Activated gamma-delta T cell treated with Interleukin-2 at 50 U/mL for 16 hours (primary cell): ENCODE measurements around the gene MTFP1.
A peak's percentile ranks its signal among the peaks of the same experiment; 100 is the strongest.
"Not testable (repeated sequence)": the region's sequence is repeated elsewhere in the genome, so short reads cannot be mapped to it uniquely, and the experiment has no call there.

Experiments used
- DNase-seq: peaks from one replicate; pipeline ENCODE4 v3.0.0-alpha.2; 2020

Gene MTFP1

DNA sequence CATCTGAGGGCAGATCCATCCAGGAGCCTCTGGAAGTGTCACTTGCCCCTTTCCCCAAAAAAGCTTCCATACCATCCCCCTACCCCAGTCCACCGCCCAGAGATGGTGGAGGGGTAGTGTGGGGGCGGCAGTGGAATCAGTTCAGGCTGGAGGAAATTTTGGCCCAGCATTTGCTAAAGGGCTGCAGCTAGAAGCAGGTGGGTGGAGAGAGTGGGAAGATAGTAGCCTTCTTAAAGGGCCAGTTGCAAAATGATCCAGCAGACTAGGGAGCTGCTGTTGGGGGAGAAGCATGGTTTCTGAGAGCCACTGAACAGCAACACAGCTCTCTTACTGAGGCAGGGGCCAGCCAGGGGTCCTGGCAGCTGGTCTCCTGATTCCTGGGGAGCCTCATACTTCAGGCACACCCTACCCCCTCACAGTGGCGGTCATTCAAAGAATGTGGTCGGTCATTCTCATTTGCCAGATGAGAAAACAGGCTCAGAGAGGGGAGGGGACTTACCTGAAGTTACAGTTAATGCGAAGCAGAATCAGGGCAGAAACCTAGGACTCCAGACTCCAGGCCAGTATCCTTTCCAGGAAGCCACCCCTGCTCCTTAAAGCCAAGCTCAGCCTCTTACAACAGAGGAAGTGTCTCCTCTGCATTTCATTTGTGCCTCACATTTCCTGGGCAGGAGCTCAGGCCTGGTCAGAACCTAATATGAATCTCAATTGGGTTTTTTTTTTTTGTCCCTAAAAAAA is 23.4 kb upstream of the MTFP1 start:
- DNase-seq = no peak

DNA sequence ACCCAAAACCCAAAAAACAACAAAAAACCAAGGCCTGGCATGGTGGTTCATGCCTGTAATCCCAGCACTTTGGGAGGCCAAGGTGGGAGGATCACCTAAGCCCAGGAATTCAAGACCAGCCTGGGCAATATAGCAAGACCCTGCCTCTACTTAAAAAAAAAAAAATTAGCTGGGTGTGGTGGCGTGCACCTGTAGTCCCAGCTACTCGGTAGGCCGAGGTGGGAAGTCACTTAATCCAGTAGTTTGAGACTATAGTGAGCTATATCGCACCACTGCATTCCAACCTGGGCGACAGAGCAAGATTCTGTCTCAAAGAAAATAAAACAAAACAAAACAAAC is 22.8 kb upstream of the MTFP1 start:
- not testable (repeated sequence) for DNase-seq

DNA sequence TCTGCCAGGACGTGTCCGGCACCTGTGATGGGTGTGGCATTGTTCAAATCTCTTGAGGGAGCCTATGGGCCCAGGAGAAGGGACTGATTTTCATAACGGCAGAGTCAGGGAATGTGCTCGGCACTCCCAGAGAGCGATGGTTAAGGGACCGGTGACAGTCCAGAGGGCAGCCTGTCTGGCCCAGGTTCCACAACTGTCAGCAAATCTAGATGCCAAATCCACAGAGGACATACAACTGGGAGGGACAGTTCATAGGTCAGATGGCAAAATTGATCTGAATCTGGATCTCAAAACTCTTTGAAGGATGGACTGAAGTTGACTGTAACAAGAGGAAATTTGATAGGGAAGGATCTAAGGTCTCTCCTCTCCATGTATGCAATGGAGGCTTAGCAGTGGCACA is 21.3 kb upstream of the MTFP1 start:
- no peak for DNase-seq

DNA sequence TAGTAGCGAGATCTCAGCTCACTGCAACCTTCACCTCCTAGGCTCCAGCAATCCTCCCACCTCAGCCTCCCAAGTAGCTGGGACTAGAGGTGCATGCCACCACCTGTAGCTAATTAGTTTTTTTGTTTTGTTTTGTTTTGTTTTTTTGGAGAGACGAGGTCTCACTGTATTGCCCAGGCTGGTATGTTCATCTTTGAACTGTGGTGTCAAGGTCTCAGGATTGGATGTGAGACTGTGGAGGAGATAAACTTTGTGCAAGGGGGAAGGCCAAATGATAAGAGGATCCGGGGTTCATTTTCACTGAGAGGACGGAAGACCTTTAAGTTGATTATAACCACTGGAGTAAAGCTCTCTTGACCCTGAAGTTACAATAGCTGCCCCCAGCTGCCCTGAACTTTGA is 19.8 kb upstream of the MTFP1 start:
- DNase-seq = no peak

DNA sequence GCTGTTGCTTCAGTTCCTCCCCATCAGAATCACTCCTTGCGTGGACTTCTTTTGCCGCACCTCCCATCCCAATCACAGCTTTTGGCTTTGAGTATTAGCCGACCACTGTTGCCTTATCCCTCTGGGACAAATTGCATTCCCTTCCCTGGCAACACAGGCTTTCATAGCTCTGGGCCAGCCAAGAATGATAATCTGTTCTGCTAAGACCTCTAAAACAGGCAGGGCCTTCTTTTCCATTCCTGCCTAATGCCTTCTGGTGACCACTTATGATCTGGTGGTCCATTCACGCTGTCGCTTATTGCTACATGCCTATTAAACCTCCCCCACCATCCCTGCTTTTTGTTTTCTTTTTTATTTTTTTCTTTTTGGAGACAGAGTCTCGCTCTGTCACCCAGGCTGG is 19.2 kb upstream of the MTFP1 start:
- DNase-seq = no peak

DNA sequence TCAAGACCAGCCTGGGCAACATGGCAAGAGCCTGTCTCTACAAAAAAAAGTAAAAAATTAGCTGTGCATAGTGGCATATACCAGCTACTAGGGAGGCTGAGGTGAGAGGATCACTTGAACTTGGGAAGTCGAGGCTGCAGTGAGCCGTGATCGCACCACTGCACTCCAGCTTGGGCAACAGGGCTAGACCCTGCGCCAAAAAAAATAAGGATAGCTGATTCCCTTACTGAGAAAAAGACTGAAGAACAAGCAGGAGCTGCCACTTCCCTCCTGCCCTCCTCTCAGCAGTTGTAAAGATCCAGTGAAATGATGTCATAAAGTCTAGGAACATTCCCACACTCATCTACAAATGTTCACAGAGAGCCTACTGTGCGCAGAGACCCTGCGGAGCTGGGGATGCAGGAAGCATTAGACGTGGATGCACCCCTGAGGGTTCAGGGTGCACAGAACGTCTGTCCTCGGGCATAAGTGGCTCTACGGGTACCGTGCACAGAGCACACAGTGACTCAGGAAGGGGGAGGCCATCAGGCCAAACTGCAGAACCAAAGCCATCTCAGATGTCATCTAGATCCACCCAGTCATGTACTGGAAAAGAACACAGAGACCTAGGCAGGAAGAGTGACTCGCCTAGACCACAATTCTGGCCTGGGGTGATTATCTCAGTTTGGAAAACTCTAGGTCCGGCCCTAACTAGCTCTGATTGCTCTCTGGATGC is 17.0 kb upstream of the MTFP1 start:
- no peak for DNase-seq

DNA sequence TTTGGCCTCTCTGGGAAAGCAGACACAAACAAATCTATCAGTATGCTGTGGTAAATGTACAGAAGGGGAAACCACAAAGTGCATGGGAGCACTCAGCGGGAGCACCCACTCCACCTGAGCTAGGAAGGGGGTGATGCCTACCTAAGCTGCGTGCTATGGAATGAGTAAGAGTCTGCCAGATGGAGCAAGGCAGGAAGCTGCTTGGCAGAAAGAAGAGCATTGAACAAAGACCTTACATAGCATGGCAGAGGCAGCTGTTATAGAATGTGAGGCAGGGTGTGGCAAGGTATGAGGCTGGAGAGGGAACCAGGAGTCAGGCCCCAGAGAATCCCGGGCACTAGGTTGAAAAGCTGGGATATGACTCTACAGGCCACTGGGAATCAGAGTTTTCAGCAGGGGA is 13.8 kb upstream of the MTFP1 start:
- no peak for DNase-seq

DNA sequence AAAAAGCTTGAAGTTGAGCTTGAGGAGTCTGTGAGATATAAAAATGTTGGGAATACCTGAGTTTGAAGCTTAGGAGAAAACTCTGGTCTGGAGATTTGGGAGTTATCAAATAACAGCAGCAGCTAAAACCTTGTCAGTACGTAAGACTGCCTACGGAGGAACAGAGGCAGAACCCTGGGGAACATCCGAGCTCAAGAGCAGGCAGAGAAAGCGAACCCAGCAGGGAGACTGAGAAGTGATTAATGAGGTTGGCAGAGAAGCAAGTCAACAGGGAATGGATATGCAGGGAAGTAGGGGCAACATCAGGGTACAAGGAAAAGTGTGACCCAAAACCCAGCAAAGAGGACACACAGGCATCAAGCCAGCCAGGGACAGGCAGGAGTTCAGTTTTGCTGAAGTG is 12.6 kb upstream of the MTFP1 start:
- DNase-seq = no peak

DNA sequence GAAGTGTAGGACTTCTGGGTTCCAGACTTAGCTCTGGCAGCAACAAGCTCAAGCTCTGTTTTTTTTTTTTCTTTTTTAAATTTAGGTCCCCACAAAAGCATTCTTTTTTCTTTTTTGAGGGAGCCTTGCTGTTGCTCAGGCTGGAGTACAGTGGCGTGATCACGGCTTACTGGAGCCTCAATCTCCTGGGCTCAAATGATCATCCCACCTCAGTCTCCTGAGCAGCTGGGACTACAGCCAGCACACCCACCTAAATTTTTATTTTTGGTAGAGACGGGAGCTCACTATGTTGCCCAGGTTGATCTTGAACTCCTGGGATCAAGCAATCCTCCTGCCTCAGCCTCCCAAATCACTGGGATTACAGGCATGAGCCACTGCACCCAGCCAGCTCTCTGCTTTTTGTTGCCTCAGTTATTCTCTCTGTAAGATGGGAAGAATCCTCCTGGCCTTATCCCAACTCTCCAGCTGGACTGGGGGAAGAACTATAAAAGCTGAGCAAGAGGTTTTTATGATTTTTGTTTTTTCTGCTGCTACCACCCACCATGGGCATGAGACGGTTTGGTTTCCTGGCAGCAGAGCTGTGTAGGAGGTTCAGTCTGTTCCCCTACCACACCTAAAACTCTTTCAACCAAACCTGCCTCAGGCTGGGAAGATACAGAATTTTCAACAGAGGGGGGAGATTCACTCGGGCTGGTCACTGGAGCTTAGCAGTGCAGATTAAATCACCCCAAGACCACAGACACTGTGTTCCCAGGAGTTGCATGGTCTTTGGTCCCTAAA is 11.6 kb upstream of the MTFP1 start:
- no peak for DNase-seq

DNA sequence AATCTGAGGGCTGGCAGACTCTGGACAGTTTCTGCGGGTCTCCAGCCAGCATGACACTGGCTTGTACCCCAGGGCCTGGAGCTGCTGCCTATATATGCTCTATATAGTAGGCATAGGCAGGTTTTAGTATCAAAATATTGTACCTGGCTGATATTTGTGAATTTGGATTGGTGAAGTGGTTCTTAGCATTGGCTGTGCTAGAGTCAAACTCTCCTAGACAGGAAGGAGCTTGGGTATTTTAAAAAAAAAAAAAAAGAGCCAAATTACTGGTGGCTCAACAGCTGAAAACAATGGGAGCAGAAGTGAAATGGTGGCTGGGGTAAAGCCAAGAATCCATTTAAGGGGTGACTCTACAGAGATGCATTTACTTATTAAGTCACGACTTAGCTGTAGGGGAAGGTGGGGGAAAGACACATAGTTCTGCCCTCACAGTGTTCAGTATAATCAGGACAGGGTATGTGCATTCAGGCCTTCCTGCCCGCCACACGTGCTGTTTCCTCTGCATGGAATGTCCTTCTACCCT is 11.0 kb upstream of the MTFP1 start:
- no peak for DNase-seq

DNA sequence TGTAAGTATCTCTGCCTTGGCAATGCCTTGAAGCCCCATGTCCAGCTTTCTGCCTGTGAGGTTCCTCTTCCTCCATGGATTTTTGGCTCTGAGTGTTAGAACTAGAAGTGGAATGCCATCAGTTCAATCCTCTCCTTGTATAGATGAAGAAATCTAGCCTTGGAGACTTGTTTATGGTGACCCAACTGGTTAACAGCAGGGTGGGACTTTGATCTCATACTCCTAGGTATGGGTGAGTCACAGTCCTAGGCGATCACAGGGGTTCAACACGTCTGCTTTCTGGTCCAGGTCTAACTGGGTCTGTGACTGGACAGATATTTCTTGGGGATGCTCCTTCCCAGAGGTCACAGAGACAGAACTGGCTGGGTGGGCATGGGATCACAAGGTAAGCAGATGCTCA is 9.2 kb upstream of the MTFP1 start:
- no peak for DNase-seq

DNA sequence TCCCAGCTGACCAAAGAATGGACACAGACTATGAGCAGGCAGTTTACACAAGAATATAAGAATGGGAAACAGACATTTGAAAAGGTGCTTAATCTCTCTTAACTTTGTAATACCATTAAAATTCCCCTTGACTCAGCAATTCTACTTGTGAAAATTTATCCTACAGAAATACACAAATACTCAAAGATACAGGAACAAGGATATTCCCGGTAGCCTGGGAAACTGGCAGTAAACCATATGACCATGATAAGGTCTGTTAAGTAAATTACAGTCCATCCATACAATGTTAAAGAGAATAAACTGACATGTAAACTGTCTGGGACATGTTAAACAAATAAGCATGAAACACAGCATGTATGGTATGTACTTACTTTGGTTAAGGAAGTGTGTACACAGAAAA is 8.7 kb upstream of the MTFP1 start:
- no peak for DNase-seq

DNA sequence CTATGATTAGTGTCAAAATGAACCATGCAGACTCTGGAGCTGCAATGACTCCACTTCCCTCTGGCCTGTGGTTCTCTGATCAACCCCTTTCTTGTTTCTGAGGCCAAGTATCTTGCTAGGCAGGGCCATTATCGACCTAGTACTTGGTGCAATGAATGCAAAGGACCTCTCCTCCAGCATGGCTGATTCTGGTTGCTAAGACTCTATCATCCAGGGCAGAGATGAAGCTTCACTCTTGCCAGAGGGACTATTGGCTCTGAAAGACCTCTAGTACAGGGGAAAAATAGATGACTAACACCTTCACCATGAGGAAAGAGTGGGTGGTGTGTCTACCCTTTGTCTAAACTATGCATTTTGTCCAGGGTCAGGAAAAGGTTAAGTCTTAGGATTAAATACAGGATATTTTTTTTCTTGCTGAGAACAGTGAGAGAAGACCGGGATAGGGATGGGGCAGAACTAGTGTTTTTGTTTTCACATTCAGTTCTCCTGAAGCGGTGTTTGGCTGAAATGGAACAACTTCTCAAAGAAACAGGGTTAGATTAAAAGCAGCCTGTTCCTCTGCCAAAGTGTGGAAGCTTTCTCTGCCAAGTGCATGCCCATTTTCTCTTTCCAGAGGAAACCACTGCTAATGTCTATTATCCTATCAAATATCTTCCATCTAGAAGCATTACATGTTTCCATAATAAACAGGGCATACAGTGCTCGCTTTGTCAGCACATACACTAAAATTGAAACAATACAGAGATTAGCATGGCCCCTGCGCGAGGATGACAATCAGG is 5.0 kb upstream of the MTFP1 start:
- DNase-seq = no peak

DNA sequence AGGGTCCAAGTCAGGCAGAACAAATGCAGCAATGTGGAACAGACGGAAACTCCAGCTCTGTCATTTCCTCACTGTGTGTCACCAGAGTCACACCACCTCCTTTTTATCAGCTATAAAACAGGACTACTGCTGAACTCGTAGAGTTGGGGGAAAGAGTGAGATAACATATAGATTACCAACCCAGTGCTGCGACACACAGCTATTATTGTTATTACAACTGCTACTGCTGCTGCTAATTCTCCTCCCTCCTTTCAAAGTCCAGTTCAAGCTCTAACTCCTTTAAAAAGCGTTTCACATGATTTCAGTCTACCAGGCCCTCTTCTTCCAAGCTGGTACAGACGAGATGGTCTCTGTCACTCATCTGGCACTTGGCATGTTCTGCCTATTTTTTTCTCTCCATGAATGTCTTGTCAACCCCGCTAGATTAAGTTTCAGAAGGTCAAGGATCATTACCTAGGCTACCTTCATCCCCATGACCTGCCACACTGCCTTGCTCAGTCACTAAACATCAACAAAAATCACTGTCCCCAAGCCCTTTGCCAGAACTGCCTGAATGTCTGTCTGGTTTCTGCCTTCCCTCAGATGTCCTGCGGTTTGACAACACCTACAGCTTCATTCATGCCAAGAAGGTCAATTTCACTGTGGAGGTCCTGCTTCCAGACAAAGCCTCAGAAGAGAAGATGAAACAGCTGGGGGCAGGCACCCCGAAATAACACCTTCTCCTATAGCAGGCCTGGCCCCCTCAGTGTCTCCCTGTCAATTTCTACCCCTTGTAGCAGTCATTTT is 3.7 kb upstream of the MTFP1 start:
- no peak for DNase-seq

DNA sequence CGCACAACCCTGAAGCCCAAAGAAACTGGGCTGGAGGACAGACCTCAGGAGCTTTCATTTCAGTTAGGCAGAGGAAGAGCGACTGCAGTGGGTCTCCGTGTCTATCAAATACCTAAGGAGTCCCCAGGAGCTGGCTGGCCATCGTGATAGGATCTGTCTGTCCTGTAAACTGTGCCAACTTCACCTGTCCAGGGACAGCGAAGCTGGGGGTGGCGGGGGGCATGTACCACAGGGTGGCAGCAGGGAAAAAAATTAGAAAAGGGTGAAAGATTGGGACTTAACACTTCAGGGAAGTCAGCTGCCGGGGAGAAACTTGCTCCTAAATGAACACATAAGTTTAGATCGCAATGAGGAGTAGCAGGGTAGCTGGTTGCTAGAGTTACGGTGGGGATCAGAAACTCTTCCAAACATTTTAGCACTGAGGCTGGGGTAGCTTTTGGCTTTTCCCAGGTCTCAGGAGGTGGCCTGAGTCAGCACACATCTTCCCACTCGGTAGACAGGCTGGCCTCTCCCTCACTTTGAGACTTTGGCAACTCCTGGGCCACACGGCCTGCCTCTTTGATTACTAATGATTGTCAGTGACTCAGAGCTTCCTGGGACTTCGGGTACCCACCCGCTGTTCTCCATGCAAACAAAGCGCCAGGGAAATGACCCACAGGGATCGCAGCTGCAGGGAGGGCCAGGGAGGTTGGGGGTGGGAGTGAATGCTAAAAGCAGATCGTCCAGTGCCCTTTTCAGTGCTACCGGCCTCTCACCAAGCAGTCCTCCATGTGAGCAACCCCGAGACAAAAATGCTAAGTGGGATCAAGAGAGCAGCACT is 2.9 kb upstream of the MTFP1 start:
- no peak for DNase-seq

DNA sequence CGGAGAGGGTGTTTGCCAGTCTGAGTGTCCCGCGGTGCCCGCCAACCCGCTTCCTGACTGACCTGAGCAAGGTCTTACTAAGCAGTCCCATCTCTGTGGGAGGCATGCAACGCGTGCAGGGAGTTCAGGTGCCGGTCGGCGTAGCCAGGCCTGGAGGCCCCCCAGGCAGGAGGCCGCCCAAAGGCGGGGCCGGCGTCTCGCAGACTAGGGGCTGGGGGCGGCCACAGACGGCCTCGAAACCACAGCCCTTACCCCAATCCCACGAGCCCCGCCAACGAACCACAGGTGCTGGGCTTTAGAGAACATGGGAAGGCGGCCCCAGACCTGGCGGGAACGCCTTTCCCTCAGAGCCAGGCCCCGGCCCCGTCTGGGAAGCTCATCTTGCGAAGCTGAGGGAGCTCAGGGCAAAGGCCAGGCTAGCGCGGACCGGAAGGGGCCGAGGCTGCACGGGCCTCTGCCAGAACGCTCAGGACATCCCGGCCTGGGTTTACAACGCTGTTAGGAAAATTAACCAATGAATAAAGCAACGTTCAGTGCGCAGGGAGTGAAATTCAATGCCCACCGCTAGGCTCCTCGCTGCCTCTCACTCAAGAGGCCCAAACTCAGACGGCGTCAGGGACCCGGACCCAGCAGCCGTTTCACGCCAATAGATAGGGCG is 2.1 kb upstream of the MTFP1 start:
- peak; percentile 41 for DNase-seq

DNA sequence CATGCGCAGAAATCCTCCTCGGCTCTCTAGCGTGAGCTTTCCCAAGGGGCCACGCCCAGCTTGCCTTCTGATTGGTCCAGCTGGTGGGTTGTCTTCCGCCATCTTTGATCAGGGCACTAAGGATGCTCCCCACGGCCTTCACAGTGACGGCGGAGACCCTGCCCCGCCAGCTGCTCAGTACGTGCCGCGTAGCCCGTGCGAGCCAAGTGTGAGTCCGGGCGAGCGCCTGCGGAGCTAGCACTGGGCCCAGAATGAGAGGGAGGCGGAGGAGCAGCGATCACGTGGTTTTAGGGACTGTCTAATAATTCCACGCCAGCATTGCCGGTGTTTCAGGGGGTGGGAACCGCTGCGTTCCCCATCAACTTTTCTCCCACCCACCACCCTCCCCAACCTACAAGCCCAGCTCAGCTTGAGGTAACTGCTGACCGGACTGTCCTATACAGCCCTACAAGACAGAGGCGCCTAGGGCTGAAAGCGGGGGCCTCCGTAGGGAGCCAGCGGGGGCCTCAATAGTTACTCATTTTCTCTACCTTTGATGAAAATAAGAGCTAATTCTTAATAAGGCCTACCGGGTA is 1.5 kb upstream of the MTFP1 start:
- DNase-seq = peak; percentile 98

DNA sequence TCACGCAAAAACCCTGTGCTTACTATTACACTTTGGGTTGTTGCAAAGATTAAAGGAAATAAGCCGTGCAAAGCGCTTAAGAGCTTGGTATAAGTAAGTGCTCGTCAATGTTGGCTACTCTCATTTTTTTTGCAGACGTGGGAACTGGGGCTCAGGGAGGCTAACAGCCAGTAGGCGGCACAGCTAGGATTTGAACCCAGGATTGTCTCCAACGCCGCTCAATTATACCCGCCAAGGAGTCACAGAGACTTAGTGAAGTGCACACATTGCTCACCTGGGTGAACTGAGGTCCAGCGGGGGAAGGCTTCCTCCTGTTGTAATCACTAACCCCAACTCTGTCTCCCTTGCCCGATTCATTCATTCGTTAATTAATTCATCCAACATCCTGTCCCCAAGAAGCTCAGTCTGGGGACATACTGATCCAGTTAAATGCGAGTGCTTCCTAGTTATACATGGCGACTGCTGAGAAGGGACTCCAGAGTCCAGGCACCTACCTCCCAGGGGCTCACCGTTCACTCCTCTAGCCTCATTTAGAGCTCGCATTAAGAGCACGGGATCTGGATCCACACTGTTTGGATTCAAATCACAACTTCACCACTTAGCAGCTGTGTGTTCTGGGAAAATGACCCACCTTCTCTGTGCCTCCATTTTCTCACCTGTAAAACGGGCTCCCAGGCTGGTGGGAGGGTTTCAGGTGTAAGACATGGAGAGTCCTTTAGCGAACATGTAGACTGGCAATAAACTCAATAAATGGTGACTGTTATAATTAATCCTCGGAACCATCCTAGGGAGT is 838 bp upstream of the MTFP1 start:
- no peak for DNase-seq

DNA sequence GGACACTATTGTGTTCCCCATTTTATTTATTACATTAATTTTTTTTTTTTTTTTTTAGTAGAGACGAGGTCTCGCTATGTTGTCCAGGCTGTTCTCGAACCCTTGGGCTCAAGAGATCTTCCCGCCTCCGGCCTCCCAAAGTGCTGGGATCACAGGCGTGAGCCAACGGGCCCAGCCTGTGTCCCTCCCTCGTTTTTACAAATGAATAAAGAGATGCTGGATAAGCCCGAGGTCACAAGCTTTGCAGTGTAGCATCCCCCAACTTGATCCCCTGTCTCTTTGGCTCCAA is 297 bp upstream of the MTFP1 start:
- no peak for DNase-seq
